AG09319 (cell line): ENCODE data around the gene EXOC6.
A peak's percentile ranks its signal among the peaks of the same experiment; 100 is the strongest.

ENCODE experiments used
- DNase-seq: peaks from one replicate; pipeline ENCODE4 v3.0.0-alpha.2; 2010; ENCODE audit warnings: low read depth; ENCODE audit errors: extremely low read depth
- CTCF ChIP-seq: IDR thresholded peaks from 2 replicates; pipeline ENCODE4 v1.5.1; 2011; ENCODE audit warnings: low read depth, mild to moderate bottlenecking, inconsistent platforms, low read length, moderate library complexity

The EXOC6 gene

GRCh38 chr10:92834331-92834730, 14.0 kb upstream of the EXOC6 start:
- no peak for TF ChIP-seq CTCF
- DNase-seq: no peak

GRCh38 chr10:92834986-92835385, 13.3 kb upstream of the EXOC6 start:
- TF ChIP-seq CTCF: no peak
- DNase-seq: no peak

GRCh38 chr10:92837456-92837855, 10.9 kb upstream of the EXOC6 start:
- DNase-seq: no peak
- no peak for TF ChIP-seq CTCF

- DNase-seq: peak; percentile 18
- TF ChIP-seq CTCF: no peak; the same call in none of the 2 replicates
These were observed 8.9 kb upstream of the EXOC6 start for GRCh38 chr10:92839191-92840085.

- no peak for TF ChIP-seq CTCF
- no peak for DNase-seq
These were observed 3.6 kb upstream of the EXOC6 start for GRCh38 chr10:92844746-92845145.

- no peak for DNase-seq
- TF ChIP-seq CTCF: no peak
These were observed 2.4 kb upstream of the EXOC6 start for GRCh38 chr10:92845921-92846320.

GRCh38 chr10:92846344-92846743, 2.0 kb upstream of the EXOC6 start:
- DNase-seq: no peak
- no peak for TF ChIP-seq CTCF
